ENCODE results near the gene CUTA. TPM values are rescaled to one million over a fixed set of nuclear protein-coding genes. Genes with fewer than 3 reads are reported as not detected.

CUTA gene
- total RNA-seq, 6 experiments from 2014 or later = 464 to 546 (median 536) TPM

DNA sequence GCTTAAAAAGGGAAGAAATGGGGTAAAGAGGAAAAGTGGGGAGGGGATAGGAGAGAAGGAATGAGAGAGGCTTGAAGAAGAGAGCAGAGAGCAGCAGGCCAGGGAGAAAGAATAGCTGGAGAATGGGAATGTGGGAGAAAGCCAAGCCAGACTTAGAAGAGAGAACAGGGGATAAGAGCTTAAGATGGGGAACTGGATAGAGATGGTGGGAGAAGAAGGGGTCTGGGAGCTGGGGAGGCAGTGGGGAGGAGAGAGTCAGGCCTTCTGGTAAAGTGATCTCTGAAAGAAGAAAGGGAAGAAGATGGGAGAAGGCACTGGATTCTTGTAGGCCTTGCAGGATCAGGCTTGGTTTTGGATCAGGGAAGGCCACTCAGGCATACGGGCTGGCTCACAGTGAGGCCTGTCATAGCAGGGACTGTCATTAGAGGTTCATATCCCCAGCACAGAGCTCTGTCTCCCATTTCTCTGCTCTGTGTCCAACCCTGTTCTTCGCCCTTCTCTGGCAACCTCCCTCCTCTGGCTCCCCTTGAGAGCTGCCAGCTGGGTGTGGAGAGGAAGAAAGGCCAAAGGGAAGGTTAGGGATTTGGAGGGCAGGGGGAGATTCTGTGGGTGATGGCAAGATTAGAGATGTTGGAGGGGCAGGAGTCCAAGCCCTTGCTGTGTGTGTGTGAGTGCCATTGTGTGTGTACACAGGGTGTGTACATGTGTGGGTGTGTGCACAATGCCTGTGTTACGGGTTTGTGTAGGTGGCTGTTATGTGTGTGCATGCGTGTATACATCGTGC, 11.3 kb upstream of the CUTA start:
- TF ChIP-seq, protein P1, sequence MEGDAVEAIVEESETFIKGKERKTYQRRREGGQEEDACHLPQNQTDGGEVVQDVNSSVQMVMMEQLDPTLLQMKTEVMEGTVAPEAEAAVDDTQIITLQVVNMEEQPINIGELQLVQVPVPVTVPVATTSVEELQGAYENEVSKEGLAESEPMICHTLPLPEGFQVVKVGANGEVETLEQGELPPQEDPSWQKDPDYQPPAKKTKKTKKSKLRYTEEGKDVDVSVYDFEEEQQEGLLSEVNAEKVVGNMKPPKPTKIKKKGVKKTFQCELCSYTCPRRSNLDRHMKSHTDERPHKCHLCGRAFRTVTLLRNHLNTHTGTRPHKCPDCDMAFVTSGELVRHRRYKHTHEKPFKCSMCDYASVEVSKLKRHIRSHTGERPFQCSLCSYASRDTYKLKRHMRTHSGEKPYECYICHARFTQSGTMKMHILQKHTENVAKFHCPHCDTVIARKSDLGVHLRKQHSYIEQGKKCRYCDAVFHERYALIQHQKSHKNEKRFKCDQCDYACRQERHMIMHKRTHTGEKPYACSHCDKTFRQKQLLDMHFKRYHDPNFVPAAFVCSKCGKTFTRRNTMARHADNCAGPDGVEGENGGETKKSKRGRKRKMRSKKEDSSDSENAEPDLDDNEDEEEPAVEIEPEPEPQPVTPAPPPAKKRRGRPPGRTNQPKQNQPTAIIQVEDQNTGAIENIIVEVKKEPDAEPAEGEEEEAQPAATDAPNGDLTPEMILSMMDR (IDR thresholded peaks at IDR 0.05) = no peak
- peaks cover 83% of the 10 kb centered on the region for H3K4me1 Mint-ChIP-seq (ENCODE audit: low read depth)

DNA sequence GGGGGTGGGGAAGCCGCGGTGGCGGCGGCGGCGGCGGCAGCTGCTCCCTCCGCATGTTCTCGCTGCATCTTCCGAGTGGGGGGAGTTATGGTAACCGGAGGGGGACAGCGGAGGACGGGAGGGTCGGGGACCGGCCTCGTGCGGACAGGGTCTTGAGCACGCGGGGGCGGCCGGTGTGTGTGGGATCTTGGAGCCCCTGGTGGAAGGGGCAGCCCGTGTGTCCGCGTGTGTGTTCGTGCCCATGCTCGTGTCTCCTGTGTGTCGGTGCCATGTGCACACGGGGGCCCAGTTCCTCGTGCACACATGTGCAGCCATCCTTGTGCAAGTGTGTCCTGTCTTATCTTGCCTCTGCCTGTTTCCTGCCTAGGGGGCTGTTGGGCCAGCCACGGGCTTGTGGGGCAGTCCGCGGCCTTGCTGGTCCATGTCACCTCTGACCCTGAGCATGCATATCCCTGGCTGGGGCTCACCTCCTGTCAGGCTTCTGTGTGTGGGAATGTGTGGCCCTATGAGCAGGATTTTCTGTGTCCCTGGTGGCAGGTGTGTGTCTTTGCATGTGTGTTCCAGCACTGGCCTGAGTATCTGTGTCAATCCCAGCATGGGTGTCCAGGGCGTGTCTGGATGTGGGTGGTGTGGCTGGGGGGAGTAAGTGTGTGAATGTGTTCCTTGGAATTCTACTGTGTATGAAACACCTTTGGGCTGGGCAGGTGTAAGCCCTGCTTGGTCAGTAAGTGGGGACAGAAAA, 10.5 kb upstream of the CUTA start:
- Mint-ChIP-seq H3K36me3 (ENCODE audit: low read depth) (peaks cover 21% of the 10 kb centered on the region), H3K4me3 (peak overlapping the region; percentile 89), H3K9me3 (no peaks in the 10 kb centered on the region), H3K4me1 (ENCODE audit: low read depth) (peaks cover 84% of the 10 kb centered on the region), H3K27me3 (ENCODE audit: insufficient read depth) (peaks cover 3% of the 10 kb centered on the region; the same call in 1 of the 2 replicates), H3K27ac (peak overlapping the region; percentile 89)
- peak; percentile 34 for DNase-seq
- TF ChIP-seq, protein P1 (IDR thresholded peaks at IDR 0.05) = peak; percentile 71

More for the DNA sequence above, 11.3 kb upstream of the CUTA start:
- Mint-ChIP-seq H3K36me3 (ENCODE audit: low read depth) (peaks cover 13% of the 10 kb centered on the region; the same call in 1 of the 2 replicates), H3K9me3 (no peaks in the 10 kb centered on the region), H3K4me3 (peak overlapping the region; percentile 89), H3K27me3 (ENCODE audit: insufficient read depth) (peaks cover 3% of the 10 kb centered on the region; the same call in 1 of the 2 replicates), H3K27ac (peak overlapping the region; percentile 89)
- no peak for DNase-seq

DNA sequence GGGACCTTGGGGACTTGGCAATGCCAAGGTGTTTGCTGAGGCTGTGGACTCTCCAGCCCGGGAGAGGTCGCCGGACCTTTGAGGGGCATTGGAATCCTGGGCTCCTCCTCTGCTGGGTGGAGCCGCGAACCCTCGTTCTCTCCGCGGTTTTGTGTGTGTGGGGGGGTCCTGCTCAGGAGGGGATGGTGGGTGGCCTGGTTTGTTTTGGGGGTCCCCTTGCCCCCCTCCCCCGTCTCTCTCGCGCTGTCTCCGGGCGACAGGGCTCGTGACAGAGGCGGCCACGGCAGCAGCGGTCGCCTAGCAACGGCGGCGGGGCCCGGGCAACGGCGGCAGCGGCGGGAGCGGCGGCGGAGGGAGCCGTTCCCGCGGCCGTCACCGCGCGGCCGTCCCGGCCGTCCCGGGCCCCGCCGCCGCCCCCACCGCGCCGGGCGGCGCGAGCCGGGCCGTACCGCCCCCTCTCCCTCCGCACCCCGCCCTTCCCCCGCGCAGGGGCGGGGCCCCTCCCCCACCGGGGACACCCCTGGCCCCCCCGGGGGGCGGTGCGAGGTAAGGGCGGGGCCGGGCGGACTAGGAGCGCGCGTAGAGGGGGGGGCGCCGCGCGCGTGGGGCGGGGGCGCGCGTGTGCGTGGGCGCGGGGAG, 9.8 kb upstream of the CUTA start:
- Mint-ChIP-seq H3K27ac (peak overlapping the region; percentile 92), H3K4me1 (ENCODE audit: low read depth) (peaks cover 84% of the 10 kb centered on the region), H3K4me3 (peak overlapping the region; percentile 90), H3K9me3 (no peaks in the 10 kb centered on the region), H3K36me3 (ENCODE audit: low read depth) (peaks cover 22% of the 10 kb centered on the region), H3K27me3 (ENCODE audit: insufficient read depth) (peaks cover 3% of the 10 kb centered on the region; the same call in 1 of the 2 replicates)
- TF ChIP-seq, protein P1 (IDR thresholded peaks at IDR 0.05) = no peak
- no peak for DNase-seq

DNA sequence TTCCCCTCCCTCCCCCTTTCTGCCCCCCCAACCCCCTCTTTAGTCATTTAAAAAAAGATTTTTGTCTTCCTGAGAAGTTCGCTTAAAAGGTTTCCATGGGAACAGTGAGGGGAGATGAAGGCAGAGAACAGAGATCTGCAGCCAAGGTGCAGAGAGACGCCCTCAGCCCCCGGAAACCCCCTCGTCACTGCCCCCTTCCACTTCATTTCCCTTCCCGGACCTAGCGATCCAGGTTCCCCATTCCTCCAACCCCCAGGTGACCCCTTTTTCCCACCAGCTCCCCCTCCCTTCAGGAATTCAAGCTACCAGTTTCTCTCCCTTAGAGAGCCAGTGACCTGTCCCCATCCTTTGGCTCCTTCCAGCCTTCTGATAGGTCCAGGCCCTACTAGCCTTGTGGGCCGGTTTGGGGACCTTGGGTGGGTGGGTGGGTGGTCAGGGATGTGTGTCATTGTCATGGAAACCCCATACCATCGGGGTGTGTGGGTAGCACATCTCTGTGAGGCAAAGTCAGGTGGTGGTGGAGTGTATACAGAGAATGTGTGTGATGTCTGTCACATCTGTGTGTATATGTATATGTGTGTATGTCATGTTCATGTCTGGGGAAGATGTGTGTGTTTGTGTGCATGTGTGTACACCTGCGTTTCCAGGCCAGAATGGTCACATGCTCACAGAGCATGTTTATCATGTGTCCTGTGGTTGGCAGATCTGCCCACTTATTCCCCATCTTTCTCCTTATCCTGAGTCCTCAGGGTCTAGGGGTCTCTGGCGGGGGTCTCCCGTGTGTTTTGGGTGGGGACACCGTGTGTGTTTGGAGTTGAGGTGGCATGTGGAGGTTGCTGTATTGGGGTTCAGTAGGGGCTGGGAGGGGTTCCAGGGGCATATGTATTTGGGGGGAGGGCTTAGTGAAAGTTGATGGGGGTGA, 8.9 kb upstream of the CUTA start:
- Mint-ChIP-seq H3K9me3 (no peaks in the 10 kb centered on the region), H3K4me3 (peak overlapping the region; percentile 90), H3K27ac (peak overlapping the region; percentile 92), H3K36me3 (ENCODE audit: low read depth) (peaks cover 20% of the 10 kb centered on the region), H3K4me1 (ENCODE audit: low read depth) (peaks cover 85% of the 10 kb centered on the region), H3K27me3 (ENCODE audit: insufficient read depth) (peaks cover 3% of the 10 kb centered on the region; the same call in 1 of the 2 replicates)
- DNase-seq = no peak
- TF ChIP-seq, protein P1 (IDR thresholded peaks at IDR 0.05) = no peak
